Panc1 (cell line): Measurements from ENCODE around the gene FBXW4. TPM values are rescaled to one million over a fixed set of nuclear protein-coding genes. Genes with fewer than 3 reads are reported as not detected.

Experiments used
- ATAC-seq: fragments of 200-7000 bp; cut with Tn5 transposase; 2 replicates; pipeline ENCODE4 v1.9.1; 2020; ENCODE audit warnings: mild to moderate bottlenecking, moderate library complexity
- BruUV-seq: library from RNA; stranded (reverse); fragments of 400-500 nt; replicated peaks from 2 replicates; lab custom pipeline; 2021; lab: Mats Ljungman, UMichigan
- CTCF ChIA-PET: fragments of 300-600 bp; sonication (Branson Sonifier 250); formaldehyde crosslinking; loops from one replicate; lab custom pipeline; 2022; ENCODE audit warnings: antibody characterized with exemption; lab: Charles Lee
- POLR2A ChIA-PET: fragments of 300-600 bp; sonication (Branson Sonifier 250); formaldehyde crosslinking; loops from one replicate; lab custom pipeline; 2022; ENCODE audit warnings: antibody characterized with exemption; lab: Charles Lee
- DNase-seq: peaks from one replicate; pipeline ENCODE4 v3.0.0-alpha.2; 2010; ENCODE audit warnings: low read depth, low spot score
- H3K27ac ChIP-seq: 2 replicates; pipeline ENCODE4 v1.5.1; 2011; ENCODE audit warnings: mild to moderate bottlenecking, low read length, inconsistent platforms
- H3K27me3 ChIP-seq: fragments of 200-500 bp; sonication (Bioruptor generic); 2 replicates; pipeline ENCODE4 v1.6.0; 2014; ENCODE audit warnings: low read length, inconsistent platforms; ENCODE audit not compliant: control insufficient read depth, insufficient read depth
- H3K36me3 ChIP-seq: fragments of 200-500 bp; sonication (Bioruptor generic); 2 replicates; pipeline ENCODE4 v1.5.1; 2014; ENCODE audit warnings: inconsistent platforms, mild to moderate bottlenecking, low read length, moderate library complexity; ENCODE audit not compliant: control insufficient read depth, insufficient read depth
- H3K4me1 ChIP-seq: 2 replicates; pipeline ENCODE4 v1.5.1; 2011; ENCODE audit warnings: inconsistent platforms, mild to moderate bottlenecking, low read length, moderate library complexity; ENCODE audit not compliant: control insufficient read depth, insufficient read depth
- H3K4me3 ChIP-seq, 2 experiments: 2 replicates each; pipeline ENCODE4 v1.5.1; 2011 to 2012; ENCODE audit warnings: low read depth in 2 of 2, low read length in 2 of 2, mild to moderate bottlenecking in 2 of 2, inconsistent platforms in 1 of 2, moderate library complexity in 1 of 2
- H3K9me3 ChIP-seq: fragments of 200-500 bp; sonication (Bioruptor generic); 2 replicates; pipeline ENCODE4 v1.5.1; 2014; ENCODE audit warnings: low read depth, mild to moderate bottlenecking, inconsistent platforms, low read length, moderate library complexity; ENCODE audit not compliant: control insufficient read depth, insufficient read depth
- CTCF ChIP-seq: fragments of 450-650 bp; IDR thresholded peaks from 2 replicates; pipeline ENCODE4 v1.5.1; 2017; ENCODE audit warnings: mild to moderate bottlenecking
- POLR2AphosphoS5 ChIP-seq: IDR thresholded peaks from 2 replicates; pipeline ENCODE4 v1.6.1; 2012; ENCODE audit warnings: mild to moderate bottlenecking, low read depth, low read length, moderate library complexity
- REST ChIP-seq, 2 experiments: IDR thresholded peaks; 2 replicates each; pipeline ENCODE4 v1.6.1; 2011 to 2012; ENCODE audit warnings: low read depth in 2 of 2, control low read depth in 1 of 2, low read length in 1 of 2, mild to moderate bottlenecking in 1 of 2, moderate library complexity in 1 of 2; ENCODE audit not compliant: insufficient read depth in 1 of 2
- SIN3A ChIP-seq: IDR thresholded peaks from 2 replicates; pipeline ENCODE4 v1.6.1; 2012; ENCODE audit warnings: low read depth, mild to moderate bottlenecking, low read length, moderate library complexity, borderline replicate concordance; ENCODE audit not compliant: insufficient read depth
- TCF7L2 ChIP-seq: IDR thresholded peaks from 2 replicates; pipeline ENCODE4 v1.6.1; 2011; ENCODE audit warnings: mild to moderate bottlenecking, low read depth, low read length, inconsistent platforms
- in situ Hi-C: cut with HindIII; loops from 2 replicates; pipeline ENCODE4 v1.10.0; 2016; ENCODE audit warnings: low sequenced_read_pairs, low pct_unique_long_range_greater_than_20kb
- intact Hi-C: fragments of 100-400 bp; cut with micrococcal nuclease; formaldehyde crosslinking; loops from one replicate; pipeline ENCODE4 v1.10.0; 2022; ENCODE audit not compliant: unreplicated experiment
- total RNA-seq: library from RNA; stranded (reverse); gene quantifications from one replicate; pipeline ENCODE4 v1.2.1, GENCODE V29; 2021; ENCODE audit not compliant: unreplicated experiment

Gene FBXW4
- total RNA-seq, 1 experiment from 2014 or later = 61.5 TPM

- H3K27me3 ChIP-seq = no peaks in the 10 kb centered on the region
- in situ Hi-C loops (no loop called here), intact Hi-C loops (no loop called here)
- BruUV-seq = no TSS peak
- ChIA-PET CTCF (no interaction called here), POLR2A (interaction anchor here (0.9 kb wide), 1 partner anchor 121 kb away, joined by 4 read pairs; no protein-coding TSS in a partner anchor)
- peak overlapping the region; percentile 86 to 100 for H3K4me3 ChIP-seq
- DNase-seq = no peak
- H3K27ac ChIP-seq = peak overlapping the region; percentile 74
- ATAC-seq = no peak
- peaks cover 11% of the 10 kb centered on the region for H3K36me3 ChIP-seq
- TF ChIP-seq TCF7L2 (no peak), CTCF (no peak), SIN3A (no peak), REST (IDR thresholded peaks at IDR 0.05; ENCODE audit: insufficient read depth in 1 of 2, low read depth in 2 of 2, low read length in 1 of 2) (no peak), POLR2AphosphoS5 (no peak)
- peaks cover 13% of the 10 kb centered on the region for H3K4me1 ChIP-seq
- no peaks in the 10 kb centered on the region for H3K9me3 ChIP-seq
Measured at GRCh38 chr10:101588879-101589278, 106.1 kb downstream of the FBXW4 start.

GRCh38 chr10:101587725-101588653 lies 107.0 kb downstream of the FBXW4 start, which contains the start of the genes DPCD and POLL:
Gene DPCD, plus strand, starts transcription at chr10:101588321. Its CDS starts 16 bp downstream, at chr10:101588337.
Gene POLL, minus strand, starts transcription at chr10:101588257. Its CDS starts 897 bp downstream, at chr10:101587360.
- Histone ChIP-seq H3K4me1 (peaks cover 13% of the 10 kb centered on the region), H3K36me3 (peaks cover 13% of the 10 kb centered on the region), H3K4me3 (peak within 1 kb of the TSS; percentile 86 to 100), H3K9me3 (no peaks in the 10 kb centered on the region), H3K27ac (peak within 1 kb of the TSS; percentile 90), H3K27me3 (no peaks in the 10 kb centered on the region)
- in situ Hi-C loops = no loop called here
- POLR2A ChIA-PET = interaction anchor here (0.7 to 1.1 kb wide), 2 partner anchors 11 to 512 kb away, joined by 3 read pairs; no protein-coding TSS in a partner anchor
- peak; percentile 99 for ATAC-seq
- peak; percentile 70 for DNase-seq
- CTCF ChIA-PET = no interaction called here
- no TSS peak for BruUV-seq
- intact Hi-C loops = no loop called here
- peak; percentile 98; the same call in 1 of the 2 replicates for TF ChIP-seq SIN3A
- TF ChIP-seq POLR2AphosphoS5 = peak; percentile 87
- TF ChIP-seq REST (IDR thresholded peaks at IDR 0.05; ENCODE audit: insufficient read depth in 1 of 2, low read depth in 2 of 2, low read length in 1 of 2) = no peak
